GM12892 (cell line): ENCODE results near the gene ATP10A.

Experiments used
- POLR2AphosphoS5 ChIP-seq: IDR thresholded peaks from 2 replicates; pipeline ENCODE4 v1.6.1; 2011; ENCODE audit warnings: low read depth, low read length, control low read depth
- TAF1 ChIP-seq: IDR thresholded peaks from 2 replicates; pipeline ENCODE4 v1.6.1; 2011; ENCODE audit warnings: low read depth, mild to moderate bottlenecking, control low read depth, low read length, borderline replicate concordance

GRCh38 chr15:25640381-25640780 is 222.7 kb downstream of the ATP10A start:
- TF ChIP-seq POLR2AphosphoS5 (no peak), TAF1 (no peak)
